CD4-positive, alpha-beta T cell treated with Interleukin-6 for 4 hours (primary cell): ENCODE results near the gene TBC1D5.

Experiments
- DNase-seq: peaks from one replicate; pipeline ENCODE4 v3.0.0-alpha.2; 2020; ENCODE audit warnings: mixed read lengths

Gene TBC1D5

DNA sequence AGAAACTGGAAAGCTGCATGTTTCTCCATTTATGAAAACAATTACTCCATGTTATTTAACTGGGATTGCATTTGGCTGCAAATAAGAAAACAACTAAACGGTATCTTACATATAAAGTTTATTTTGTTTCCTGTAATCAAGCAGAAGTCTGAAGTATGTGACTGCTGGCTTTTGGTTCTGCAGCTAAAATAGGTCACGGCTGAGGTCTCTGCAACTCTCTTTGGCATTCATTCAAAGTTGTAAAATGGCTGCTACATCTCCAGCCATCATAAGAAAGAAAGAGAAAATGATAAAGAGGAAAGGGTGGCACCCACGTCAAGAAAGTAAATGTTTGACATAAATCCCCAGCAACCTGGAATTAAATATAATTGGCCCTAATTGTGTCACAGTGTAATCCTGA lies 406.1 kb downstream of the TBC1D5 start:
- no peak for DNase-seq

DNA sequence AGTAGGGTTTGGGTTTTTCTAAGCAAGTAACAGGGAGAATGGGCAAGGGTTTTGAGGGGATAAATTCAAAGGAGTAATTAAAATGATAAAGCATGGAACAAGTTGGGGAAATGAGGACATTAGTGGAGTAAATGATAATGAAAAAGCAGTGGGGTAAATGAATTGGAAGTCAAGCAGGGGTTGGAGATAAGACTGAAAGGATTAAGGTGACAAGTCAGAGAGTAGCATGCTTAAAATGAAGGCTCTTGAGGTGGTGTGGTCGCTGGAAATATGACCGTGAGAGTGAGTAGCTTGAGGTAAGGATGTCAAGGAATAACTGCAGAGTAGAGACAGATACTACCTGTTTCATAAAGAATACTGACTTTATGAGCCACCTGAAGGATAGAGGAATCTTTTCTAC lies 408.5 kb downstream of the TBC1D5 start:
- DNase-seq, result no peak

DNA sequence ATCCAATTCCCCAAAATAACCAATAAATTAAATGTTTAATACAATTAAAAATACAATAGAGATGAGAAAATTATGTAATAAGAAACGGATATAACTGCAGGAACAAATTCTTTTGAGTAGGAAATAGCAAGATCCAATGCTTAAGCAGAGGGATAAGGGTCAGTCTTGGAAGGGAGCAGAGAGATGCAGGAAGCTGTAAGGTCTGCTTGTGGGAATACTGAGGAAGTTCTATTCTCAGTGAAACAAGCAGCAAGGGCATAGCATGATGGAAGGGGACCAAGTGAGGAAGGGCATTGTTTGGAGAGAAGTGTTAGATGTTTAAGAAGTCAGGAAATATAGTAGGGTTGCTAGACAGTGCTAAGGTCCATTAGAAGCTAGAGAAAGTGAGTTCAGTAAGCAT lies 409.0 kb downstream of the TBC1D5 start:
- no peak for DNase-seq

DNA sequence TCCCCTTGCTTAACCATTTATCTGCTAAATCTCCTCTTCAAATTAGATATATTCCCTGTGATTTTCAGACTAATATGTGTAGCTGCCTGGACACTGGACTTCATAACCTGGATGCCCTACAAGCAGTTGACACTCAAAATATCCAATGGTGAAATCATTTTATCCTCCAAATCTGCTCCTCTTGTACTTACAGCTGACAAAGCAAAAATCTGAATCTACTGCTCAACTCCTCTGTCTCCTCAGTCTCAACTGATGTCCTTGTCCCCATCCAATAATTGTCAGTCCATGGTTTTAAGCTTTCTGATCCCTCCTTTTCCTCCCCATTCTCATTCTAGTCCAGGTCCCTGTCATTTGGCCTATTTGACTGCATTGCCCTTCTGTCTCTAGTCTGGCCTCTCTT lies 411.8 kb downstream of the TBC1D5 start:
- DNase-seq, result no peak

DNA sequence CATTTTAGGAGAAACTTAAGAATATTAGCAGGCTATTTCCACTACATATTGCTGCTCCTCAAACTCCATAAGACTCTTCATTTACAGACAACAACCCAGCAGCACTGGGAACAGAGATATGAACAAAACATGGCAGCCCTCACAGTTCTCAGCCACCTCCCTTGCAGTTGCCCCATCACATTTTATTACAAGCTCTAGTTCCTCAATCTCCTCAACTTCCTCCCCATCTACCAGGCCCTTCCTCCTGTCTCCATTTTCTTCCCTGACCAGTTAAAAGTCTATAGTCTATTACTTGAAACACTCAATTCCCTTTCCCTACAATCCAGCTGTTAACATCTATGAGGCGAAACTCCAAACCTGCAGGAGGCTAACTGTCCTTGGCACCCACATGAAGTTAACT lies 412.5 kb downstream of the TBC1D5 start:
- no peak for DNase-seq

DNA sequence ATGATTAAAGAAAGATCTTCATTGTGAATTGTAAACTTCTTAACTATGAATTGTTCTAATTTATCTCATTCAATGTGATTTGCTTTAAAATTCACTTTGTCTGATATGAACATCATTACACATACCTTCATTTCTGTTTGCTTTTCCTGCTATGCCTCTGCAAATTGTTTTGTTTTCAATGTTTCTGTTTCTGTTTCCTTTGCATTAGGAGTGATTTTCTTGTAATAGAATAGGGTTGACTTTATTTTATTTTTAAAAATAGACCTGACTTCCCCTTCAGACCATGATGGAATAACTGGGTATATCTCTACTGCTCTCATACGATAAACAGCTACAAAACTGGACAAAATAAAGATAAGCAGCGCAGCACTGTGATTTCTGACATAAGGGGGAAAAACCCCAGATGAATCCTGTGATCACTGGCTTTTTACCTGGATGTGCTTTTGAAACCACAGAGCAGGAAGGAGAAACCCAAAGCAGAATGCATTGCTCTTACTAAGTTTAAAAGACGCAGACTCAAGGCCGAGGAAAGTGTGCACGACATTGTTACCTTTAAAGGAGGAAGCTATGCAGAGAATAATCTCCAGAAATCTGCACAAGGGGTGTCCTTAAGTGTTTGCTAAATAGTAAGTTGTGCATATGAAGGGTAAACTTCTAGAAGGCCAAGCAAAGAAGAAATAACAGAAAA lies 420.2 kb downstream of the TBC1D5 start:
- peak; percentile 1 for DNase-seq

DNA sequence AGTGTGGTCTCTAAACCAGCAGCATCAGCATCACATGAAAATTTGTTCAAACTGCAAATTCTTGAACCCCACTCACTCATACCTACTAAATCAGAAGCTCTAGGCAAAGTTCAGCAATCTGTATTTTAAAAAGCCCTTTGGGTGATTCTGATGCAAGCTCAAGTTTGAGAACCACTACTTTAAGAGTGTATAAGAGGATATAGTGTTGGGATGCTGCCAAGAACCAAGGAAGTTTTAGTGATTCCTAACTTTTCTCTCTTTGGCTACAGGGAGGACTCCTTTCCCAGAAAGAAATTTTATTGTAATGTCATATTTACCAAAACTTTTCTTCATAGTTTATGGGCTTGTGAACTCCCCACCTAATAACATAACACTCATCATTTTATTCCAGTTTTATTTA lies 422.2 kb downstream of the TBC1D5 start:
- no peak for DNase-seq

DNA sequence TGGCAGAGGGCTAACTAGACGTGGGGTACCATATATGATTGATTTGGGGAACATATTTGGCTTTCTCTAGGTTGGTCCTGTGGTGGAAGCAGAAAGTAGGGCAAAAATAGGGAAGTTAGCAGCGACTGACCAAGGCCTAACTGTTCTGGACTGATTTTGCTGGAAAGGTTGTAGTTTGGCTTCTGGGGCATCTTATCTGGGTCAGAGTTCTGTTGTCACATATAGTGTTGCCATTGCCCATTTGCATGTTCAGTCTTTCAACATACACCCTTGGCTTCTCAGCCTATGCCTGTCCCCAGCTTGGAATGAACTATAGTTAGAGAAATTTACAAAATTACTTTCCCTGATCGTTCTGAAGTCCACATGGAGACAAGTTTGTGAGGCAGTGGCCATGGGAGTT lies 426.5 kb downstream of the TBC1D5 start:
- no peak for DNase-seq

DNA sequence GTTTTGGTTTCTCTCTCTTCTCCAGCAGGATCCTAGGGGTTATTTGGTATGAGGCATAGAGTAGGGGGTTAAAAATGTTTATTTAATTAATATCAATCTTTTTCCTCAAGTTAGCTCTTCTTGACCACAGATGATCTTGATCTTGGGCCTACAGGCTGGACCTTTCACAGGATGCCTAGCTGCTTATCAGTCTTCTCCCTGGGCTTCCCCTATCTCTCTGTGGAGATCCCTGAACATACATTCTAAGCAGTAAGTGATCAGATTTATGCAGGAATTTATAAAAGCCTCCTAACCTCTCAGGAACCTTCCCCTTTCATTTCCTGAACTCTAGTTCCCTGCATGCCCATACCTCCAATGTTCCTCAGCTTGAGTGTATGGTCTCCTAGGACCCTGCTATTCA lies 428.3 kb downstream of the TBC1D5 start:
- DNase-seq, result no peak

DNA sequence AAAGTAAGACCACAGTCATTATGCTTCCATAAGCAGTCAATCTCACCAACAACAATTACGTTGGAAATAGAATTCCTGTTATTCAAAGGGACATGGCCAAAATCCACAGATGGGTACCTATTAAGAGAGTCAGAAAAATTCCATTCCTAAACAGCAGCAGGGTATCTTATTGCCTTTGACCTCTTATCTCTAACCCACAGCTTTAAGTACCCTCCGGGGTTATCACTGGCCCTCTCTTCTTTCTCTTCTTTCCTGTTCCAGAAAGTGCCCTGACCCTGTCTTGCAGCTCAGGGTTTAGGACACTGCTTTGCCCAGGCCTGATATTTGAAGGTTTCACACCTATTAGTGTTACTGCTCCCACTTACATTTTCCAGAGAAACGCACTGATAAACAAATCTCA lies 428.7 kb downstream of the TBC1D5 start:
- DNase-seq, result no peak

DNA sequence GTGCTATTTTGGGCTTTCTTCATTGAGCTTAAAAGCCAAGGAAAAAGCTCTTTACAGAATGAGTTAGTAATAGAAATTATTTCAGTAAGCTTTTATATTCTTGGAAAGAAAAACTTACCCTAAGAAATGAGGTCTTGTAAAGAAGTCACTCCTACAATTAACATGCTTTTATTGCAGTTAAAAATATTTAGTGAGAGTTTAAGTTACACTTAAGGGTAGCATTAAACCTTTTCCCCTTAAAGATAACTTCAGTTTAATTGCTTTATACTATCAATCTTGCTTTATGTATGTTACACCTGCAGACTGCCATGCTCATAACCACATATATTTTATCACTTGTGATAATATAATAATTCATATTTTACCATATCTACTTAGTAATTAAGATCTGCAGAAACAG lies 431.4 kb downstream of the TBC1D5 start:
- no peak for DNase-seq

DNA sequence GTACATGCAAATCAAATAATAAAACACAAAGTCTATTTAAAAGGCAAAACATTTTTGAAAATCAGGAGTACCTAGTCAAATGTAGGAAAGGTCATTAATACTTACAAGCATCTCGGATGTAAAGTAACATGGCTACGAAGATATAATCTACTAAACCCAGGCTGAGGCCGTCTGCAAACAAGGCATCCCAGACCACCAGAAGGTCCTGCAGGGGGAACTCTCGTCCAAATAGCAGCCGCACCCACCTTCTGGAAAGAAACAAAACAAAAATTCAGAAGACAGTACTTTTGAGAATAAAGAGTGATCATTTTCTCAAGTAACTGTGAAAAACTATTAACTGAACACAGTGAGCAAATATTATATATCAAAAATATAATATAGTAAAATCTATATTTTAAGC lies 434.5 kb downstream of the TBC1D5 start:
- no peak for DNase-seq

DNA sequence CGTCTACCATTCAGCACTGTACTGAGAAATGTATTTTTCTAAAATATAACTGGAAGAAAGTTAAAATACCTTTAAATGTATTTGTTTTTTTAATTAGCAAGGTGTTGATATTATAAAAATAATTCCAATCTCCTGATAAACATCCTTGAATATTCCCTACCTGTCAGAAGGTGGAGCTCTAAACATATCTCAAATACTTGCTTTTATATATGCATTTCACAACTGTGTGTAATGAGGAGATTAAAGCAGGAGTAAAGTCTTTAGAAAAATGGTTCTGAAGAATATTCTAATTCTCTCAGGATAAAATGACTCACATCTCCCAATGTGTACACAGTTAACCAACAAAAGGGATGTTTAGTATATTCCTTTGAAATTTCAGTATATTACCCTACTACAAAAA lies 434.9 kb downstream of the TBC1D5 start:
- no peak for DNase-seq

DNA sequence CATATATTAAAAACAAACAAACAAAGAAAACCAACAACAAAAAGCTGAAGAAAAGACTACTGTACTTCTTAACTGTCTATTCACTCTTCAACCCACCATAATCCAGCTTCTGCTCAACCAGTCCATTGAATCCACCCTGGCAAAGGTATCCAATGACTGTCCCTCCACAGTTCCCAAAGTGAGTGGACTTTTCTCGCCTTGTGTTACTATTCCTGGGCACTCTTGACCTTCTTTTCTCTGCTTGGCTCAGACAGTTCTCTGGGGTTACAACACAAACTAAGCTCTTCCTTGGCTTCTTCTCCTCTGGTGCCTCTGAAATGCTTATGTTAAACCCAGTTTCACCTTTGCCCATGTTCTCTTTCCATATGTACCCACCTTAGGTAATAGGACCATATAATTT lies 437.5 kb downstream of the TBC1D5 start:
- DNase-seq, result no peak

DNA sequence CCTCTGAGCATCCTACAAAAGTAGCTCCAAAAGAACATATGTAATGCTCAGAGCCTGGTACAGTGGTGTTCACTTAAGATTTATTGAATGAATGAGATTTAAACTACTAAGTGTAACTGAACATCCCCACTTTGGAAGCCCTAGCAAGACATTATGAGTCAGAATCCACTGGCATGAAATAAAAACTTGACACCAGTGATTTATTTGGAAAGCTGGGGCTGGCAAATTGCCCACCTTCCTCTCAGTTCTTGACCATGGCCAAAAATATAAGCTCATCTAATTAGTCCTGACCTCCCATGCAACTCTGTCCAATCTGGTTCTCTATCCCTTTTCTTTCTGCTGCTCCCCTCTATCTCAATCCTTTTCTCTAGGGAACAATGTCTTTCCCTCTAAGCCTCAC lies 439.7 kb downstream of the TBC1D5 start:
- no peak for DNase-seq

DNA sequence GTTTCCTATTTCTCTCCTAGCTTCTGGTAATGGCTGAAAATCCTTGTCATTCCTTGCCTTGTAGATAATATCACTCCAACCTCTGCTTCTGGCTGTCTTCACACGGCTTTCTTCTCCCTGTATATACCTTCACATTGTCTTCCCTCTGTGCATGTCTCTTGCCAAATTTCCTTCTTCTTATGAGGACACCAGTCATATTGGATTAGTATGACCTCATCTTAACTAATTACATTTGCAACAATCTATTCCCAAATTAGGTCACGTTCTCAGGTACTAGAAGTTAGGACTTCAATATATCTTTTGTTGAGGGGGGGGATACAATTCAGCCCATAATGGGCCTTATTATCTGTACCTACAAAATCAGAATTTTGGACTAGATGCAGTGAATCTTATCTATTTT lies 440.3 kb downstream of the TBC1D5 start:
- no peak for DNase-seq

DNA sequence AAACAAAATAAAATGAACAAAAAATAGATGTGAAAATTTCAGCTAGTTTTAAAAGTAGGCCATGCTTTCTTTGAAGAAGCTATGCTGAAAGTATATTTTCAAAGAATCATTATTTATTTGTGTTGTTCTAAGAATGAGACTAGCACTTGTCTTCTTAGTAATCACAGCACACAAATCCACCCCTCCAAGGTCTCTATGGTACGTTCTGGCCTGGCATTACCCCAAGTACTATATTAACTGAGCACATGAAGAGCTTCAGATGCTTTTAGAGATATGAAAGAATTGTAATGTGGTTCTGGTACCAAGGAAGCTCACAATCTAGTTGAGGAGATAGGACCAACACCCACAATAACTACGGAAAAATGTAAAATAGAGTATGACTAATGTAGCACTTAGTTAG lies 441.2 kb downstream of the TBC1D5 start:
- DNase-seq, result no peak

DNA sequence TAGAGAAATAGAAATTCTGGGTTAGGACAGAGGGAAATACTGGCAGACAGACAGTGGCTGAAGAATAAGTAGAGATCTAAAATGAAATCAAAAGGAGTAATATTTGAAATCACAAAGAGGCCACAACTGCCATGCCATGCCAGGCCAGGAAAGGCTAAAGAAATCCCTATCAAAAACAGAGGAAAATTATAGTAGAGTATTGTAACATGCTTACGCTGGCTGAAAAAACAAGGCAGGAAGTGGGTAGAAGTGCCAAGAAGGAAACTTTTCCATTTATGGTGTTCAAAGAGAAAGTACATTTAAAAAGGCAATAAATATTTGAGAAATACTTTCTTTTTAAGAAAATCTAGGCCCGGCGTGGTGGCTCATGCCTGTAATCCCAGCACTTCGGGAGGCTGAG lies 442.0 kb downstream of the TBC1D5 start:
- DNase-seq, result no peak

DNA sequence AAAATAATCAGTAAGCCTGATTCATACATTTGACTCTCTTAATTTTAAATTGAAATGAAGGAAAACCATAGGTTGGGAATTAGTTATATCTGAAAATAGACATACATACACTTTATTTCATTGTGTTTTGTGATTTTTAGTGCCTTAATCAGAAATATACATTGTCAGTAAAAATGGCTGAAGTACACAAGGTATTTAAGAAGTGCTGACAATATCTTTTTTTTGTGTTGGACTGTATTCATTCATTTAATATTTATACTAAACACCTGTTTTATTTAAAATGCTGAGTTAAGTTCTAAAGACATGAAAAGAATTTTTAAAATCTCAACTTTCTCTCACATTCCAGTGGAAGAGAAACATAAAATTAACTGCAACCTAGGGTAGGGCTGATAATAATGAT lies 444.4 kb downstream of the TBC1D5 start:
- DNase-seq, result no peak

DNA sequence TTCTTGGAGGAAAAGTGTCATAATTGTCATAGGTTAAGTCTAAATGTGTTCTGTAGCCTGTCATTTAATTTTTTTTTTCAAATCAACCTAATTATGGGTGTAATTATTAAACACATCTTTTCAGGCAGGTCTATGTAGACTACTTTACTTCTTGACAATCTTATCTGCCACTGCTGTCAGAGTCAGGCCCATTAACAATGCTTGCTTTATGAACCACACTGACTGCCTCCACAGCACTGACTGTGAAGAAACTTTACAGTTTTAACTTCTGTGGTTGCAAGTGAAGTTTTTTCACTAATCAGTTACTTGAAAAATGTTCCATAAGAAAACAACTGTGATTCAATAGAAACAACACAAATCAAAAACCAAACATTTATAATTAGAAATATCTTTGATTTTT lies 449.9 kb downstream of the TBC1D5 start:
- DNase-seq, result no peak

DNA sequence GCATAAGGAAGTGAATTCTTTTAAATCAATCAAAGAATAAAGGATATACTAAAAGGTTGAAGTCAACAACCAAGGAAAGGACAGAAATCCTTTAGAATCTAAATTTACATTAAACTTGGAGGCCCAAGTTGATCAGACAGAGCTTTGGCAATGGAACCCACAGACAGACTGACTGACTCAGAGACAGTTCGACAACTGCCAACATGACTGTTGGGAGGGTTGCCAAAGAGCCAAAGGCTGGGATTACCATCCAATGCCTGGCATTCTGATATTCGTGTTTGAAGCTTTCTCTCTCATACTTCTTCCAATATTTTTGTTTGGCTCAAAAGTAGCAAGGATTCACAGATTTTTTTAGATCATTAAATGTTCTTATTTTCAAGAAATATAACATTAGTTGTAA lies 451.5 kb downstream of the TBC1D5 start:
- DNase-seq, result no peak

DNA sequence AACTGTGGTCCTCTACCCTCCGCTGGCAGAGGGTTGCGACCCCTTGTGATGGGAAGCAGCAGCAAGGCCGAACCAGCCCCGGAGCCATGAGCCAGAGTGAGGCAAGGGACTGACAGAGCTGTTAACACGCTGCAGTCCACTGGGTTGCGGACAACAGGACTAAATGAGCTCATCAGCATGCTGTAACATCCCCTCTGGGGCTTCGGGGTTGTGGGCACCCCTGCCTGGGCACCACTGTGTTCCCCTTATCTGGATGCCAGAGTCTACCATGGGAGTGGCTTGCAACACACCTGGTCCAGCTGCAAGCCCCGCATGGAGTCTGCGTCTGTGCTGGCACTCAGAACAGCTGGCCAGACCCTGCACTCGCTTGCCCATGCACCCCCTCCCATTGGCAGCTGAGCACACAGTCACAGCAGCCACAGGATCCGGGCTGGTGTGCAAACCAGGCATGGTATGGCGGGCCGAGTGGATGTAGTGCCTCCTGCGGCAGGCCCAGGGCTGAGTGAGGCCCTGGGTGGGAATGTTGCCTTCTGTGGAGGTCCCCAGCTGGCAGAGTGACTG lies 453.5 kb downstream of the TBC1D5 start:
- no peak for DNase-seq

DNA sequence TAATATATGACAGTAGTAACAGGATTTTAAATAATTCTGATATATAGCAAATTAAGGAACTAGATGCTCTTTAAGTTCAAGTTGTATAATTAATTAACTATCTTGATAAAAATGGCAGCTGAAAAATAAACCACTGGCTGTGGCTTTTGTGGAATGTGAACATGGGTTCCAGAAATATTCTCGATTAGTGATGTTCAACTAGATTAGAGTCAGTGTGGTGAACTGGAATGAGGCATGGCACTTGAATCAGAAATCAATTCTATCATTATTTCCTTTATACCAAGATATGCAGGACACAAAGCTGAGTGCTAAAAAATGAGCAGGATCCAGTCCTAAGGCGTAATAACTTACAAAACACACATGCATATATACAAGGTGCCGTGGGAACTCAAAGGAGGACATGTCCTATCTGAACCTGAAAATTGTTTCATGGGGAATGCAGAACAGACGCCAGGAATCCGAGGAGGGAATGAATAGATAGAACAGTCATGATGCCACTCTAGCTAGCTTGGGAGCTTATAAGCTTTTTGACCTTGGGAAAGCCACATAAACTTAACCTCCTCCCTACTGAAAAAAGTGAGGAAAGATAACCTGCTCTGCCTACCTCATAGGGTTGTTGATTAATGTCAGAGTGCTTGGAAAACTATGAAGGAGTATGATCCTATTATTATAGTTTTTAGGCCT lies 455.3 kb downstream of the TBC1D5 start:
- DNase-seq, result no peak

DNA sequence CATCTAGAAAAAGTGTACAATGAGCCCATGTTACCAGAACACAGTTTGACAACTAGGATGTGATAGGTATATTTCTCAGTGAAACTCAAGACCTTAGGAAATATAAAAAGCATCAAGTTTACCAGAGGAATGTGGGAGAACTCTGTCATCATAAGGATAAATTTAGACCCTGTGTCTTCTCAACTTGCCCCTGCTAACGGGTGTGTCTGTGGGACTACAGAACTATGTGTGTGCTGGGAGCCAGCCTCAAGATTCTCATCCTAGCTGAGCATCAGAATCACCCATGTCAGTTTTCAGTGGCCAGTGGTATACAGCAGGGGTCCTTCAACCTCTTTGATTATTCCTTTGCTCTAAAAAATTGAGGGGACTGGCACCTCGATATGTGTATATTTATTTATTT lies 464.4 kb downstream of the TBC1D5 start:
- no peak for DNase-seq

DNA sequence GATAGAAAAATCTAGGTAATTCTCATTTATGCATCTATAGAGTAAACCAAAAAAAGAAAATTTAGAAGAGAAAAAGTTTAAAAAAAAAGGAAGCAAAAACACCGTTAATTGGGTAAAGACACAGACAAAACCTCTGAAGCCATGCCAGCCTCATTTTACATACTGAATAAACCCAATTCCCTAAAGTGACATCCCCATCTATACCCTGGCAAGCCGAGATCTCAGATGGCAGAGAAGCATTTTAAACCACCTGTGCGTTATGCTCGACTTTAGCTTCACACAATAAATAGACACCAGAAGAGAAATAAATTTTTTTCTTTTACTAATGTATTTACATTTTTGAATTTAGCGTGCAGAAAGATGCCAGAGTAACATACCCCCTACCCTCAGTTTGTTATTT lies 475.6 kb downstream of the TBC1D5 start:
- DNase-seq, result no peak
